NCI-H82 (cell line): ENCODE data around the gene CAMK1.
A peak's percentile ranks its signal among the peaks of the same experiment; 100 is the strongest.

Source experiments
- DNase-seq: peaks from one replicate; lab custom pipeline; 2025; lab: John Stamatoyannopoulos, UW

The CAMK1 gene

GRCh38 chr3:9769426-9770275 is at the start of gene CAMK1:
TSS of gene CAMK1 (minus strand) at chr3:9769947. CDS start at chr3:9767749, 2,198 bp downstream.
- peak; percentile 59 for DNase-seq

GRCh38 chr3:9818666-9819335 is 49.1 kb upstream of the CAMK1 start:
- no peak for DNase-seq

DNA sequence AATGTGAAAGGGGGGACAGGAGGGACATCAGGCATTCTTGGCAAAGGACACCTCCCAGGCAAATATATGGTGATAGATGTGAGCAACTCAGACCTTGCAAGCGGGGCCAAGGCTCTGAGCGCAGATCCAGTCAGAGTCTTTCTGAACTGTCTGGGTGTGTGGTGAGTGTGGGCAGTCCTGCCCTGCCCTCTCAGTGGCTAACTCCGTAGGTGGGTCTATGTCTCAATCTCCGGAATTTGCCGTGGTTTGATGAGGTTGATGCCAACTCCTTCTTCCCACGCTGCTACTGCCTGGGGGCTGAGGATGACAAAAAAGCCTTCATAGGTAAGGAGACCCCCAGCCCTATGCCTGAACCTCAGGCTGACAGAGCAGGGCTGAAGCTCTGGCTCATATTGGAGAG is 47.7 kb upstream of the CAMK1 start:
- DNase-seq = no peak

DNA sequence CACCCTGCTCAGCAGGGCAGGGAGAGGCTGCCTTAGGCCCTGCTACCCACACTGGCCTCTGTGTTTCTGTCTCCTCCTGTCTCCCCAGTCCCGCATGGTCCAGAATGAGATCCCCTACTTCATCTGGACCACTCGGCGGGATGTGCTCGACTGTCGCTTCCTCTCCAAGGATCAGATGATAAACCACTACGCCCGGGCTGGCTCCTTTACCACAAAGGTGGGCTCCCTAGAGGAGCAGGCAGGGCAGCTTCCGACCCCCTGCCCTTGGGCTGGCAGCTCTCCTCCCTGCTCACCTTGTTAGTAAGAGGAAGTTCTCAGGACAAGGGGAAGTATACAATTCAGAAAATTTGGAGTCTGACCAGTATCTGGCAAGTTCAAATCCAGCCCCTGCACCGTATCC is 46.2 kb upstream of the CAMK1 start:
- DNase-seq = no peak

DNA sequence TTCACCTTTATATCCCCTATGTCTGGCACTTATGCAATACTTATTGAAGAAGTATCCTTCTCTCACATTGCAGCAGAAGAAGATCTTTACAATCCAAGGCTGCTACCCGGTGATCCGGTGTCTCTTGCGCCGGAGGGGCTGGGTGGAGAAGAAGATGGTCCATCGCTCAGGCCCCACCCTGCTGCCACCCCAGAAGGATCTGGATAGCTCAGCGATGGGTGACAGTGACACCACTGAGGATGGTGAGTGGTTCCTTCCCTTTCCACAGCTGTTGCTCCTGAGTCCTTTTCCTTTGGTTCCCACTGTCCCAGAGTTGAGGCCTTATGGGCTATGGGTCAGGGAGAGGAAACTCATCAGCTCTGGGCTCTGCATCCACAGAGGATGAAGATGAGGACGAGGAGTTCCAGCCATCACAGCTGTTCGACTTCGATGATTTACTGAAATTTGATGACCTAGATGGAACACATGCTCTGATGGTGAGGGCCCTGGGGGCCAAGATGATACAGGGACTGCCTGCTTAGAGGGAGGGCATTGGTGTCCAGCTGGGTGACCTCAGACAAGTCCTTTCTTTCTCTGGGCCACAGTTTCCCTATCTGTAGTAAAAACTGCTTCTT is 43.2 kb upstream of the CAMK1 start:
- DNase-seq = no peak

DNA sequence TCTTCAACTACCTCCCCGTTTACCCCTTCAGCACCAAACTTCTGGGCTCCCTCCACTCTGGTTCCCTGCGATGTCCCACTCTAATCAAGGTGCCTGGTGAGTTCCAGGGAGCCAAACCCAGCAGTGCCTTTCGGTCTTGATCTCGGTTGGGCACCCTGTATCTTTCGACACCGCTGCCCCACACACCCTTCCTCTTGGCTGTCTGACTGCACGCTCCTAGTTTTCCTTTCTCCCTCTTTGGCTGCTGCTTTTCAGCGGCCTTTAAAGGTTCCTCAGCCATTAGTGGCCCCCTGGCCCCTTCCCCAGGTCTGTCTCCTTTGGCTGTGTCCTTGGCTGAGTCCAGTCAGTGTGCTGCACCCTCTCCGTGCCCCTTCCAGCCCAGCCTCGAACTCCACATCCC is 41.1 kb upstream of the CAMK1 start:
- no peak for DNase-seq

DNA sequence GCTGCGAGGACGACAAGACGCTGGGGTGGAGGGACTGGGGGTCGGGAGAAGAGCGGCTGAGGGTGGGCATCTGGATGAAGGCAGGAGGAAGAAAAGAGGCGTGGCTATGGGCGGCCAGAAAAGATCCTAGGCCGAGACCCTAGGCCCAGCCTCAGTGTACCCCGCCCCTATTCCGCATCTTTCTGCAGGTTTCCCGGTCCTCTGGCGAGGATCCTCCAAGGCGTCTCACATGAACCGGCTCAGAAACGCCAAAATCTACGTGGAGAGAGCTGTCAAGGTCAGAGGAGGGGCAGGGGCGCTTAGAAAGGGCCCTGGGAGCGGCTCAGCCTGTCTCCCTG is 40.7 kb upstream of the CAMK1 start:
- DNase-seq = peak; percentile 57

DNA sequence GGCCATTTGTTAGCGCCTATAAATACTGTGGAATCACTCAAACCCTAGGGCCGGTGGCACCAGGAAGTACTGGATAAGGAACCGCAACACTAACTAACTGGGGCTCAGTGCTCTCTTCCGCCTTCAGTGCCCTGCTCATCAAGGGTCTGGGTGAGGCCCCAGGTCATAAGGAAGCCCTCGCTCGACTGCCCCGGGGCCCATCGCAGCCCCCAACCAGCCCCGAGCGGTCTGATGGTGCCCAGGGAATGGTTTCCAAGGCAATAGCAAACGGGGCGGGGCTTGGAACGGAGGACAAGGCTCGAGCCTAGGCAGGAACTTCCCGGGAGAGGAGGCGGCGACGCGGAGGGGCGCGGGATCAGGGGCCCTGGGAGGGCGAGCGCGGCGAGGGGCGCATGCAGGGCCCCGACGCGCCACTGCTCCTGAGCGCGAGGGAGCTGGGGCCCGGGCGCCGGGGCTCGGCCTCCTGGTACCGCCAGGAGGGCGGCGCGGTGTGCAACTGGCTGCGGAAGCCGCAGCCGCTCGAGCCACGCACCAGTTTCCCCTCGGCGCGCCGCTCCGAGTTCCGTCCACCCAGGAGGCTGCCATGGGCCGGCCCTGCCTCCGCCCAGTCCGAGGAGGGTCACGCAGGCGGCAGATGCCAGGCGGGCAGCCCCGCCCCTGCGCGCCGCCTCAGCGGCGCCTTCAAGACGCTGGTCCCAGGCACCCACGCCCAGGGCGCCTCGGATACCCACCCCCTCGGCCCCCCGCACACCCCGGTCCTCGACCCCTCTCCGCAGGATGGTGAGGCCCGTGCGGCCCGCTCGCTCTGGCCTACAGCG is 40.1 kb upstream of the CAMK1 start, which contains the start of gene TTLL3:
TSS of gene TTLL3 (plus strand) at position 648 of the 818 bp plus-strand sequence. CDS start 400 bp downstream, outside the sequence.
- DNase-seq = peak; percentile 75

- DNase-seq = peak; percentile 34
Observed at GRCh38 chr3:9809239-9809614, 39.5 kb upstream of the CAMK1 start.

DNA sequence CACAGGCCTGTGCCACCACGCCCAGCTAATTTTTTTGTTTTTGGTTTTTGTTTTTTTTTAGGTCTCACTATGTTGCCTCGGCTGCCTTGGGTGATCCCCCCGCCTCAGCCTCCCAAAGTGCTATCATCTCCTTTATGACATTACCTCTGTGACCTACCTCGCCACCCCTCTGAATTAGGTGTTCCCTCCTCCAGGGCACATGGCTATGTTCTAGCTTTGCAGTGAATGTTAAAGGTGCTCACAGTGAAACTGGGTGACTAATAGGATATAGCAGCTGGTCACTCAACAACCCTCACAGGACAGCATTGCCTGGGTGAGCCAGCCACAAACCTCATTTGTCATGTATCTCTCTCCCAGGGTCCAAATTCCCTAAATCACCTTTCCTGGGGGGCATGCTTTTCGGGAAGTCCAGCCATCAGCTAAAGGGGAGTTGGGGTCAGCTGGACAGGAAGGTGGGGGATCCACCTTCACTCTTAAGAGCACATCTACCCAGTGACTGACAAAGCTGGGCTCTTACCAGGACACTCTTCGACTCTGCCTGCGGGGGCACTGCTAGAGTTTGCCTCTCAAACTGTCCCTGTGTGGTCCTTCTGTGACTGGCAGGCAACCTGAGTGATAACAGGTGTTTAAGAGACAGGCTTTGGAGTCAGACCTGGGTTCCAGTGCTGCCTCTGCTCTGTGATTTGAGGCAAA is 38.7 kb upstream of the CAMK1 start:
- peak; percentile 80 for DNase-seq

DNA sequence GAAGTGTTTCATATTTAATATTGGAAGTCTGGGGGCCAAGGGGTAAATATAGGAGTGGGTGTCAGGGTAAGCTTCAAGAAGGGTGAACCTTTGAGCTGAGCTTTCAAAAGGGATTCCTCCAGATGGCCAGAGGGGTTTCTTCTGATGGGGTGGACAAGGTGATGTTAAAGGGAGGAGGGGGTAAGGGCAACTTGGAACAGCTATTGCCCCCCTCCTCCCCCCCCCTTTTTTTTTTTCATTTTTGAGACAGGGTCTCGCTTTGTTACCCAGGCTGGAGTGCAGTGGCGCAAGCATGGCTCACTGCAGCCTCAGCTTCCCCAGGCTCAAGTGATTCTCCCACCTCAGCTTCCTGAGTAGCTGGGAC is 38.2 kb upstream of the CAMK1 start:
- no peak for DNase-seq

- DNase-seq = no peak
Observed at GRCh38 chr3:9806688-9807589, 37.2 kb upstream of the CAMK1 start.

DNA sequence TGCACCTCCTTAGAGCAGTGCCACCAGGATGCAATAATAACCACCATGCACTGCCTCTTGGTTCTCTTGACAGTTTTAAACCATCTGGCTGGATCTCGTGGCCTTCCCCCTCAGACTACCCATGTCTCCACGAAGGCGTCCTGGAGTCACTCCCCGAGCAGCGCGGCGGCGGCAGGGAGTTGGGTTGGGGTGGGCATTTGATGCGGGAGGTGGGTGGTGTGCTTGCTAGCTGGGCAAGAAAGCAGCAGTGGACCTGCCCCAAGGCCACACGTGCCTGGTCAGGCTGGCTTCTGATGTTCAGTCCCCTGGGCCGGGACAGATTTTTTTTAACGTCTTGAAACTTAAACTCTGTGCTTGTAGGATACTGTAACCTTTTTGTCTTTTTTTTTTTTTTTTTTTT is 36.4 kb upstream of the CAMK1 start:
- no peak for DNase-seq

DNA sequence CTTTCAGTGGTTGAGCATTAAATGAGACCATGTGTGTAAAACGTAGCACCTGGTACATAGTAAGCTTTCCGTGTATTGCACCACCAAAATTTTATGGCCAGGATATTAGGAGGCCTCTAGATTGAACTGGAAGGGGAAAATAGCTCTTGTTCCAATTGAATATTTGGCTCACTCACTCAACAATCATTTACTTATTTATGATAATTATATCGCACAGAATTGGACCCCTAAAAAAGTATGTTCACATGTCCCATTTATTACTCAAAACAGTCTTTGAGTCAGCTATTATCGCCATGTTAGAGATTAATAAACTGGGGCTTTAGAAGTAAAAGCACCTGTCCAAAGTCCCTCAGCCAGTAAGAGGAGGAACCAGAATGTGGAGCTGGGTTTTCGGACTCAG is 35.2 kb upstream of the CAMK1 start:
- no peak for DNase-seq

- no peak for DNase-seq
Observed at GRCh38 chr3:9803494-9803893, 33.7 kb upstream of the CAMK1 start.

DNA sequence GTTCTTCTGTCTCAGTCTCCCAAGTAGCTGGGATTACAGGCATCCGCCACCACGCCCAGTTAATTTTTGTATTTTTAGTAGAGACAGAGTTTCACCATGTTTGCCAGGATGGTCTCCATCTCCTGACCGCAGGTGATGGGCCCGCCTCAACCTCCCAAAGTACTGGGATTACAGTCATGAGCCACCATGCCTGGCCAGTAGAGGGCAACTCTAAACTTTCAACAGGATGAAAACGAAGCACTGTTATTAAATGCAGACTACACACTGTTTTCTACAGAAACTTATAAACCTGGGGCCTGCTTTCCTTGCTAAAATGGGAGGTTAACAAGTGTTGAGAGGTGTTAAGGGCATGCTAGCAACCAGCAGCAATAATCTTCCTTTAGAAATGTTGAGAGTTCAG is 30.8 kb upstream of the CAMK1 start:
- DNase-seq = no peak

GRCh38 chr3:9797196-9797945 is 27.6 kb upstream of the CAMK1 start:
- no peak for DNase-seq

DNA sequence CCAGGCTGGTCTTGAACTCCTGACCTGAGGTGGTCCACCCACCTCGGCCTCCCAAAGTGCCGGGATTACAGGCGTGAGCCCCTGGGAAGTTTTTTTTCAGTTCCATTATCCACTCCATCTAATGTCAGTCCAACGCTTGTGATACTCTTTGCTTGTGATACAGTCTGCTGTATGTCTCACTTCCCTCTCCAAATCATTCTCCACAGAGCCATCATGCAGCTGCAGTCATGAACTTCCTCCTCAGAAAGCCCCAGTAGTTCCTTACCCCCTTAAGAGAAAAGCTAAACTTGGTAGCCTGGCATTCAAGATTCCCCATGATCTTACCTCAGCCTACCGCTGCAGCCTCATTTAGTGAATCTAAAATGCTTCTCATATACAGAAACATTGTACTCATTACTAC is 25.5 kb upstream of the CAMK1 start:
- DNase-seq = no peak

DNA sequence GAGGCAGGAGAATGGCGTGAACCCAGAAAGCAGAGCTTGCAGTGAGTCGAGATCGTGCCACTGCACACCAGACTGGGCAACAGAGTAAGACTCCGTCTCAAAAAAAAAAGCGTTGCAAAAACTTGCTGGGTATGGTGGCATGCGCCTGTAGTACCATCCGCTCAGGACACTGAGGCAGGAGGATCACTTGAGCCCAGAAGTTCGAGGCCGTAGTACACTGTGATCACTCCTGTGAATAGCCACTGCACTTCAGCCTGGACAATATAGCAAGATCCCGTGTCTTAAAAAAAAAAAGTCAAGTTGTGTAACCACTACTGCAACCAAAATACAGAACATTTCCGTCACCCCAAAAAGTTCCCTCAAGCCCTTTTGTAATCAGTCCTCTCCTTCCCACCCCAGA is 24.7 kb upstream of the CAMK1 start:
- no peak for DNase-seq
